ENCODE measurements around the gene NECTIN1. TPM values are rescaled to one million over a fixed set of nuclear protein-coding genes. Genes with fewer than 3 reads are reported as not detected.

NECTIN1 gene
- total and polyA plus RNA-seq, 2 of the 4 experiments (the other 2 are of a cell fraction), result 2.3 to 4.2 TPM

- ATAC-seq (ENCODE audit: low read depth), result no peak
- Histone ChIP-seq H2BK15ac (ENCODE audit: low read depth, low read length) (no peak overlapping the region), H3K36me3 (ENCODE audit: control insufficient read depth, insufficient read depth, low read length) (no peaks in the 10 kb centered on the region), H2BK20ac (ENCODE audit: low read depth, low read length) (no peak overlapping the region), H3K9me1 (ENCODE audit: insufficient read depth, low read length) (peaks cover 15% of the 10 kb centered on the region; the same call in 1 of the 2 replicates), H2BK5ac (ENCODE audit: low read depth, low read length, poor library complexity, severe bottlenecking) (no peak overlapping the region), H2AK5ac (ENCODE audit: low read depth, low read length) (no peak overlapping the region), H2AK9ac (replicated peaks; ENCODE audit: low read depth, low read length, poor library complexity) (peak overlapping the region; percentile 63), H3K4me3 (ENCODE audit: insufficient read depth, low read depth, low read length) (no peak overlapping the region), H4K91ac (ENCODE audit: insufficient read depth, low read depth, low read length) (no peak overlapping the region), H2BK120ac (ENCODE audit: low read depth, low read length) (no peak overlapping the region), H3K27ac (ENCODE audit: insufficient read depth, low read length) (no peak overlapping the region), H3K14ac (replicated peaks; ENCODE audit: low read depth, low read length) (no peak overlapping the region), H4K8ac (ENCODE audit: low read depth in 2 of 2, low read length in 2 of 2) (no peak overlapping the region), H3K56ac (ENCODE audit: extremely low read depth, insufficient read depth, low read length) (no peak overlapping the region), H3K4ac (ENCODE audit: low read depth, low read length) (no peak overlapping the region), H4K20me1 (ENCODE audit: insufficient read depth, low read length) (no peaks in the 10 kb centered on the region), H3K79me1 (ENCODE audit: low read depth in 1 of 2, low read length in 2 of 2) (no peaks in the 10 kb centered on the region), H4K5ac (ENCODE audit: low read depth, low read length) (no peak overlapping the region), H3K9ac (ENCODE audit: low read depth, low read length) (no peak overlapping the region), H3K4me2 (ENCODE audit: low read depth, low read length) (no peak overlapping the region), H2AFZ (replicated peaks; ENCODE audit: low read length, poor library complexity) (no peak overlapping the region), H3K27me3 (ENCODE audit: control insufficient read depth, insufficient read depth, low read length) (no peaks in the 10 kb centered on the region), H3K23ac (ENCODE audit: low read depth, low read length) (no peak overlapping the region), H3K18ac (ENCODE audit: low read depth, low read length) (no peak overlapping the region), H3K9me3 (ENCODE audit: control insufficient read depth, insufficient read depth, low read length) (0 out of 2 replicates have a peak, but pooled peaks cover 2% of the 10 kb centered on the region), H3K4me1 (ENCODE audit: control insufficient read depth, insufficient read depth, low read length) (peaks cover 14% of the 10 kb centered on the region)
- TF ChIP-seq CHD1 (IDR thresholded peaks at IDR 0.05; ENCODE audit: low read depth, low read length) (no peak), USF2 (IDR thresholded peaks at IDR 0.05; ENCODE audit: low read depth, low read length) (no peak), RCOR1 (IDR thresholded peaks at IDR 0.05; ENCODE audit: insufficient replicate concordance, low read length) (no peak), FOS (IDR thresholded peaks at IDR 0.05; ENCODE audit: low read depth, low read length) (no peak), MXI1 (IDR thresholded peaks at IDR 0.05; ENCODE audit: borderline replicate concordance, low read depth, low read length) (no peak), MAFK (IDR thresholded peaks at IDR 0.05; ENCODE audit: low read depth, low read length) (no peak), MAZ (IDR thresholded peaks at IDR 0.05; ENCODE audit: borderline replicate concordance, low read depth, low read length) (no peak), RFX5 (IDR thresholded peaks at IDR 0.05; ENCODE audit: low read depth, low read length) (no peak), SMC3 (IDR thresholded peaks at IDR 0.05; ENCODE audit: low read depth, low read length) (no peak), CEBPB (IDR thresholded peaks at IDR 0.05; ENCODE audit: low read depth, low read length) (no peak), POLR2A (IDR thresholded peaks at IDR 0.05; ENCODE audit: low read depth, low read length) (no peak), RAD21 (IDR thresholded peaks at IDR 0.05; ENCODE audit: low read length) (no peak), BHLHE40 (IDR thresholded peaks at IDR 0.05; ENCODE audit: low read depth, low read length) (no peak), NFE2L2 (IDR thresholded peaks at IDR 0.05; ENCODE audit: low read depth, low read length) (no peak)
- TF ChIP-seq, protein P1, sequence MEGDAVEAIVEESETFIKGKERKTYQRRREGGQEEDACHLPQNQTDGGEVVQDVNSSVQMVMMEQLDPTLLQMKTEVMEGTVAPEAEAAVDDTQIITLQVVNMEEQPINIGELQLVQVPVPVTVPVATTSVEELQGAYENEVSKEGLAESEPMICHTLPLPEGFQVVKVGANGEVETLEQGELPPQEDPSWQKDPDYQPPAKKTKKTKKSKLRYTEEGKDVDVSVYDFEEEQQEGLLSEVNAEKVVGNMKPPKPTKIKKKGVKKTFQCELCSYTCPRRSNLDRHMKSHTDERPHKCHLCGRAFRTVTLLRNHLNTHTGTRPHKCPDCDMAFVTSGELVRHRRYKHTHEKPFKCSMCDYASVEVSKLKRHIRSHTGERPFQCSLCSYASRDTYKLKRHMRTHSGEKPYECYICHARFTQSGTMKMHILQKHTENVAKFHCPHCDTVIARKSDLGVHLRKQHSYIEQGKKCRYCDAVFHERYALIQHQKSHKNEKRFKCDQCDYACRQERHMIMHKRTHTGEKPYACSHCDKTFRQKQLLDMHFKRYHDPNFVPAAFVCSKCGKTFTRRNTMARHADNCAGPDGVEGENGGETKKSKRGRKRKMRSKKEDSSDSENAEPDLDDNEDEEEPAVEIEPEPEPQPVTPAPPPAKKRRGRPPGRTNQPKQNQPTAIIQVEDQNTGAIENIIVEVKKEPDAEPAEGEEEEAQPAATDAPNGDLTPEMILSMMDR (conservative IDR thresholded peaks at IDR 0.05; ENCODE audit: low read depth, low read length), result no peak
- TF ChIP-seq, protein P2, sequence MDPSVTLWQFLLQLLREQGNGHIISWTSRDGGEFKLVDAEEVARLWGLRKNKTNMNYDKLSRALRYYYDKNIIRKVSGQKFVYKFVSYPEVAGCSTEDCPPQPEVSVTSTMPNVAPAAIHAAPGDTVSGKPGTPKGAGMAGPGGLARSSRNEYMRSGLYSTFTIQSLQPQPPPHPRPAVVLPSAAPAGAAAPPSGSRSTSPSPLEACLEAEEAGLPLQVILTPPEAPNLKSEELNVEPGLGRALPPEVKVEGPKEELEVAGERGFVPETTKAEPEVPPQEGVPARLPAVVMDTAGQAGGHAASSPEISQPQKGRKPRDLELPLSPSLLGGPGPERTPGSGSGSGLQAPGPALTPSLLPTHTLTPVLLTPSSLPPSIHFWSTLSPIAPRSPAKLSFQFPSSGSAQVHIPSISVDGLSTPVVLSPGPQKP (IDR thresholded peaks at IDR 0.05; ENCODE audit: borderline replicate concordance, low read depth, low read length), result no peak
- WGBS, 2 experiments (ENCODE audit: extremely low coverage in 2 of 2, insufficient read length in 1 of 2), result 95% methylated on average over 4 of the region's 7 CpGs; no CpG with 5 or more reads in 1 of the 2 experiments
- ChIA-PET POLR2A (ENCODE audit: unreplicated experiment) (no interaction called here), CTCF (no interaction called here)
- no TSS peak for BruUV-seq (replicated peaks)
- no peak for DNase-seq
- in situ Hi-C loops (cut with MboI; ENCODE audit: low sequenced_read_pairs) (no loop called here), dilution Hi-C loops (cut with HindIII; ENCODE audit: low sequenced_read_pairs, unreplicated experiment) (no loop called here), intact Hi-C loops (cut with micrococcal nuclease) (no loop called here)
These were observed 49.7 kb downstream of the NECTIN1 start for GRCh38 chr11:119679346-119679745.

Data from IMR-90 (cell line).